Vagina (tissue), 2 donors: ENCODE data around the gene GBF1.

Experiments
- CTCF ChIP-seq, 3 experiments: fragments of 450-650 bp in 2 of 3; fragments of 200-600 bp in 1 of 3; sonication (generic) in 1 of 3; IDR thresholded peaks; one replicate each; pipeline ENCODE4 v1.5.1; 2017 to 2019; ENCODE audit warnings: antibody characterized with exemption in 3 of 3, mild to moderate bottlenecking in 2 of 3, moderate library complexity in 2 of 3
- POLR2A ChIP-seq, 2 donors: fragments of 450-650 bp; IDR thresholded peaks; one replicate each; pipeline ENCODE4 v1.6.1; 2017; ENCODE audit warnings: antibody characterized with exemption in 2 of 2, mild to moderate bottlenecking in 2 of 2, moderate library complexity in 2 of 2

DNA sequence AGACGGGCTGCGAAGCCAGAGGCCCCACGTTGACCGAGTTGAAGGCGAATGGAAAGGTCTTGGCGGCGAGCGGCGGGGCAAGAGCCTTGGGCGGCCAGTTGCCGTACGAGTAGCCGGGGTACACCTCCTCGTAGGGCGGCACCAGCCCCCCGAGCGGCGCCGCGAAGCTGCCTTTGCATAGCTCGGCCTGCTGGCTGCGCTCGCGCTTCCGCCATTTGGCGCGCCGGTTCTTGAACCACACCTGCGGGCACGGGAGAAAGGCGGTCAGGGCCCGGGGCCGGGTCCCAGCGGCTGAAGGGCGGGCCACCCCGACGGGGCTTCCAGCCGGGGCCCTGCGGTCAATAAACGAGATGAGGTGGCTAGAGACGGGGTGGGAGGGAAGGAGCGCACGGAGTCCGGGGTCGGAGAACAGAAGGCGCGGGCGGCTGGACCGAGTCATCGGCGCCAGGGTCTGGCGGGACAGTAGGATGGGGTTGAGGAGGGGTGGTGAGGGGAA, 14.4 kb upstream of the GBF1 start:
- TF ChIP-seq POLR2A (IDR thresholded peaks at IDR 0.05) (no peak), CTCF (IDR thresholded peaks at IDR 0.05) (no peak)
